Hippocampal formation (tissue), 2 donors: ENCODE measurements around the gene RRP1B.
"Not testable (repeated sequence)": the region's sequence is repeated elsewhere in the genome, so short reads cannot be mapped to it uniquely, and the experiment has no call there.

Experiments used
- DNase-seq, 2 donors: peaks; one replicate each; lab custom pipeline; 2025; lab: John Stamatoyannopoulos, UW

The RRP1B gene

GRCh38 chr21:43667191-43667904, 8.0 kb downstream of the RRP1B start:
- no peak for DNase-seq

DNA sequence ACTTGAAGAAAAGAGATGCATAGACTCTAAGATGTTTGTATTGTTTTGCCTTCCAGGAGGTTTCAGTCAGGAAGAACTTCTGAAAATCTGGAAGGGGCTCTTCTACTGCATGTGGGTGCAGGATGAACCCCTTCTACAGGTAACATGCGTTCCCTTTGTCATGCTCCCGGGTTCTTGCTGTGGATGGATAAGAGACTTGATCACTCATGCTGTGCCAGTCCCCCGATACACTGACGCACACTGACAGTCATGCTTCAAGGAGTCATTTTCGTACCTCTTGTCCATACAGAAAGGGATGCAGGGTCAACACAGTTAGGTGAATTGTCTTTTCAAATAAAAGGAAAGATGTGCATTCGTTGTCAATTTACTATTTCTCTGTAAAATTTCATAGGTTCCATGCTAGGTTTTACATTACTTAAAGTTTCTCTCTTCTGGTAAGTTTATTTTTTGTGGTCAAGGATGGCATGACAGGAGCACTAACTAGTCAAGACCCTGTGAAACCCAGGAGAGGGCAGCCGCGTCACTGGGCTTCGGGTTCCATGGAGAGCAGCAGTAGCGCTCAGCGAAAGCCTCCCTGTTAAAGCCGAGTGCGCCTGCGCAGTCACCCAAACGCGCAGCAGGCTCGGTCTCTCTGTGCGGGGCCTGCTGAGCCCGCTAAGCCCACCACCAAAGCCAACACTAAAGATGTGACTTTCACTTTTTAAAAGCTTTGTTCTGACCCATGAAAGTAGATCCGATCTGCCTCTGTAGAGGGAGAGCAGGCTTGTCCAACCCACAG, 10.7 kb downstream of the RRP1B start:
- no peak for DNase-seq

GRCh38 chr21:43675871-43676270, 16.5 kb downstream of the RRP1B start:
- DNase-seq = no peak

GRCh38 chr21:43676391-43676790, 17.0 kb downstream of the RRP1B start:
- DNase-seq = no peak

- no peak for DNase-seq
These were observed 20.6 kb downstream of the RRP1B start for GRCh38 chr21:43679951-43680350.

GRCh38 chr21:43680421-43680820, 21.1 kb downstream of the RRP1B start:
- DNase-seq = not testable (repeated sequence)

- no peak for DNase-seq
These were observed 22.3 kb downstream of the RRP1B start for GRCh38 chr21:43681650-43682049.

DNA sequence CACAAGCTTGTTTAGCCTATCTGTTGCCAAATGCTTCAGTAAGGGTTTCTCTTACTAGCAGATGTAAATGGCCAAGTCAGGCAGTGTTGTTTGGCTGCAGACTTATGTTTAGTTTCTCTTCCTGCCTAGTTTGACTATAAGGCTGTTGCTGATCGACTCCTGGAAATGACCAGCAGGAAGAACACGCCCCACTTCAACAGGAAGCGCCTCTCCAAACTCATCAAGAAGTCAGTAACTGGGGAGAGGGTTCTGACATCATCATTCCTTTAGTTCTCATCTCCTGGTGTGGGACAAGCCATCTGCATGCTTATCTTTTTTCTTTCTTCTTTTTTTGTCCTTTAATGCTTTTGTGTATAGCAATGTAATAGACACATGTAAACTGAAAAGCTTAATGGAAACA, 25.1 kb downstream of the RRP1B start:
- no peak for DNase-seq

DNA sequence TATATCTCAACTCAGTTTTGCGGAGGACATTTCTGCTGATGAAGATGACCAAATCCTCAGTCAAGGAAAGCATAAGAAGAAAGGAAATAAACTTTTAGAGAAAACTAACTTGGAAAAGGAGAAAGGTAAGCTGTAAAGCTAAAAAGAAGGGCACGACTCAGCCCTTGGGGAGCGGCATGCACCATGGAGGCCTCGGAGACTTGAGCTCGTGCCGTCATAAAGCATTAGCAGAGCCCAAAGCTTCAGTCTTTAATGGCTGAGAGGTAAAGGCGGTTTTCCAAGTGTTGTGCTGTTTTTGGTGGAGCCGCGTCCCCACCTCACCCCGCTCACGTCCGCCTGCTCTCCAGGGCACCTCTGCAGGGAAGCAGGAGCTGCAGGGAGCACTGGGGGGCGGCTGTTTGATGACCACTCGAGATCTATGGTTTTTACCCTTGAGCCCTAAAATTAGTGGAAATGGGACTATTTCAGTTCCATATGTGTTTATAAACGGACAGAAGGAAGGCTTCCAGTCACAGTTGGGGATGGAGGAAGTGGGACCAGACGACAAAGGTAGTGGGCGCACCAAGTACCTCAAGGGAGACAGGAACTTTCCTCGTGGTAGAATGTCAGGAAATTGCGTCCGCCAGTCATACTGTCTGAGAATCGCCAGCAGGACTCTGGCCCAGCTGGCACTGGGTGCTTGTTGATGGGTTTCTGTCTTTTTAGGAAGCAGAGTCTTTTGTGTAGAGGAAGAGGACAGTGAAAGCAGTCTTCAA, 27.6 kb downstream of the RRP1B start:
- DNase-seq = no peak

DNA sequence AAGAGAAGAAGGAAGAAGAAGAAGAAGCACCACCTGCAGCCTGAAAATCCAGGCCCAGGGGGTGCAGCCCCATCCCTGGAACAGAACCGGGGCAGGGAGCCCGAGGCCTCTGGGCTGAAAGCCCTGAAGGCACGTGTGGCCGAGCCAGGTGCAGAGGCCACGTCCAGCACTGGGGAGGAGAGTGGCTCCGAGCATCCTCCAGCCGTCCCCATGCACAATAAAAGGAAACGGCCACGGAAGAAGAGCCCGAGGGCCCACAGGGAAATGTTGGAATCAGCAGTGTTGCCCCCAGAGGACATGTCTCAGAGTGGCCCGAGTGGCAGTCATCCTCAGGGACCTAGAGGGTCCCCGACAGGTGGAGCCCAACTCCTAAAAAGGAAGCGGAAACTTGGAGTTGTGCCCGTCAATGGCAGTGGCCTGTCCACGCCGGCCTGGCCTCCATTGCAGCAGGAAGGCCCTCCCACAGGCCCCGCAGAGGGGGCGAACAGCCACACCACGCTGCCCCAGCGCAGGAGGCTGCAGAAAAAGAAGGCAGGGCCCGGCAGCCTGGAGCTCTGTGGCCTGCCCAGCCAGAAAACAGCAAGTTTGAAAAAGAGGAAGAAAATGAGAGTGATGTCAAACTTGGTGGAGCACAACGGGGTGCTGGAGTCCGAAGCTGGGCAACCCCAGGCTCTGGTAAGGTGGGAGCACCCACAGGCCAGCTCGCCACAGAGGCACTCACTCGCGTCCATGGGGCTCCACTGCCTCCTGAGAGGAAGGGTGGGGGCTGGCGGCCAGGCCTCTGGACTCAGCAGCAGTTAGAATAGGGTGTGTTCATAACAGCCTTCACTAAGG, 28.4 kb downstream of the RRP1B start:
- no peak for DNase-seq

GRCh38 chr21:43688906-43689305, 29.5 kb downstream of the RRP1B start:
- no peak for DNase-seq

DNA sequence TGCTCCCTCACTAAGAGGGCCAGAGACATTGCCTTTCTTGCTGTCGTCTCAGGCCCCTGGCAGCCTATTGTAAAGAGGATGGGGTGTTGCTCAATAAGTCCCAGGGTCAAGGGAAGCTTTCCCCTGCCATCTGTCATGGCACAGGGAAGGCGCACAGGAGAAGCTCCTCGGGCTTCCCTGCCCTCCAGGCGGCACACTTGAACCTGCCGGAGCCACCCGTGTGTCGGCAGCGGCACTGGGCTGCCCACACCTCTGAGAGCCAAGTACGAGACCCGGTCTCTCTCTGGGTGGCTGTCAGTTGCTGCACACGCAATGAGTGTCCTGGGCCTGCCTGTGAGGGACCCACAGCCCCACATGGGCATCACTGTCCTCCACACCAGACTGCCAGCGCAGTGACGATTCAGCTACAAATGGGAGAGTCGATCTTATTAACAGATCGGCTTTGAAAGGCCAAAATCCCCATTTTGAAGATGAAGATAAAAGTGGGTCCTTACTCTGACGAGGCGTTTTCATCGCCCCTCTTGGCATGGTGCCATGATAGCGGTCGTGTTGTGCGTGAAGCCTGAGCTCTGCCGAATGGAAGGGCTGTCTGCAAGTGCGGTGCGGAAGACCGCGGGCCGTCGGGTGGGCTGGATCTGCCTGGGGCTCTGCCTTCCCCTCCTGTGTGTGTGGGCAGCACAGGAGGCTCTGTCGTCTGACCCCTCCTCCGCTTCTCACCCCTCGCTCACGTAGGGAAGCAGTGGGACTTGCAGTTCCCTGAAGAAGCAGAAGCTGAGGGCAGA, 30.4 kb downstream of the RRP1B start:
- DNase-seq = no peak

GRCh38 chr21:43690346-43690745, 31.0 kb downstream of the RRP1B start:
- DNase-seq = no peak

DNA sequence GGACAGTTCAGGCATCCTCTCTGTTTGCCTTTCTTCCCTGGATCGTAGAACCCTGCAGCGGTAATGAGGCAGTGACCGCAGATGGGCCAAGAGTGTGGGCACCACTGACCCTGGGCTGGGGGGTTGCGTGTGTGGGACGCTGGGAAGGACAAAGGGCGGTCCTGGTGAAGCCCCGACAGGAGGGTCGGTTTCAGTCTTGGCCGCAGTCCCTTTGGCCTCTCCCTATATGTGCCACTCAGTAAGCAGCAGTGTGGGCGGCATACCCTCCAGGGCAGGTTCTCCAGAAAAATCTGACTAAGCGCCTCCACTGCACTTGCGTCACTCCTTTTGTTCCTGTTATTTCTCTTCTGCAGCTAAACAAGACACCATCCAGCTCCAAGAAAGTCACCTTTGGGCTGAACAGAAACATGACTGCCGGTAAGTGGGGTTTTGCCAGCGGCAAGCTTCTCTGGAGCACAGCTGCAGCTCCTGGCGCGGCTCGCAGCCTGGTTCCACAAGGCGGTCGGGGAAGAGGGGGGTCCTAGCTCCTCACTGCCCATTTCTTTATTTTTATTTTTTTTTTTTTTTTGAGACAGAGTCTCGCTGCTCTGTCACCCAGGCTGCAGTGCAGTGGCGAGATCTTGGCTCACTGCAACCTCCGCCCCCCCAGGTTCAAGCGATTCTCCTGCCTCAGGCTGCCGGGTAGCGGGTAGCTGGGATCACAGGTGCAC, 31.9 kb downstream of the RRP1B start:
- DNase-seq = no peak

DNA sequence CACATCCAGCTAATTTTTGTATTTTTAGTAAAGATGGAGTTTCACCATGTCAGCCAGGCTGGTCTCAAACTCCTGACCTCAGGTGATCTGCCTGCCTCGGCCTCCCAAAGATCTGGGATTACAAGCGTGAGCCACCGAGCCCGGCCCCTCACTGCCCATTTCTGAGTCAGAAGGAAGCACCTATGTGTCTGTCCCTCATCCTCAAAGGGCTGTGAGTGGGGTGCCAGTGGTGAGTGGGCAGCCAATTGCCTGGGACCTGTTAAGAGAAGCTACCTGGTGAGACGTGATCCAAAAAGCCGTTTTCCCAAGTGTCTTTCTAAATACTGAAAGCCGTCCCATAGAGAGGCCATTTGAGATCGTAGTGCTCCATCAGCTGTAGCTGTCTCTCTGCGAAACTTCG, 32.4 kb downstream of the RRP1B start:
- DNase-seq = no peak

- no peak for DNase-seq
These were observed 33.6 kb downstream of the RRP1B start for GRCh38 chr21:43692949-43693348.

DNA sequence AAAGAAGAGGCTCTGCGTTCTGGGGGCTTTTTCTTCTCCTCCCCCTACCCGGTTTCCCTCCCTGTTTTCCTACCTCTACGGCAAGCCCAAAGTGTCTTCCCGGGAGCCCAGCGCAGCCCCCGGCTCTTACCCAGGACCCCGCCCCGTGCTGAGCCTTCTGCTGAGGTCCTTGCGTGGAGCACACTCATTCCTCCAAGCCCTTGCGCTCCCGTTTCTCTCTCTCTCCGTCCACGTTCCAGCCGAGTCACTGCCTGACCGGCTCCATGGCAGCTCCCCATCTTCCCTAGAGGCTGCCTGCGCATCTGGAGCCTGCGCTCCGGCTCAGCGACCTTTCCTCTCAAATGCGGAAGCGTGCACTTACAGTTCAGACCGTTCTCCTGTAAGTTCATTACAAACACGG, 34.6 kb downstream of the RRP1B start:
- no peak for DNase-seq

- DNase-seq = no peak
These were observed 35.2 kb downstream of the RRP1B start for GRCh38 chr21:43694437-43695079.

DNA sequence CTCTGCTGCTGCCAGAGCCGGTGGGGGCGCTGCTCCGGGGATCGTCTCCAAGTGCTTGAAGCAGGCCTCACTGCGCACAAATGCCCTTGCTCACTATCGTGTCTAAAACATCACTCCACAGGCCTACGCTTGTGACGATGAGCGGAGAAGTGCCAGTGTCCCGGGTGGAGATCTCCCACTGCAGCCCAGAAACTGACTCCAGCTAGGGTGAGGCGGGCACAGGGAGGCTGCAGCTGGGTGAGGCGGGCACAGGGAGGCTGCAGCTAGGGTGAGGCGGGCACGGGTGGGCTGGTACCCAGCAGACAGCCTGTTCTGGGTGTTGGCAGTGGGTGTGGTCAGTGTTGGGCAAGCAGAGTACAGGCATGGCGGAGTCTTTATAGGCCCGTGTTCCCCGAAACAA, 36.9 kb downstream of the RRP1B start:
- DNase-seq = no peak
